Fibroblast of mammary gland (primary cell): ENCODE measurements around the gene BCAS3.

Experiments
- DNase-seq: peaks from one replicate; pipeline ENCODE4 v3.0.0-alpha.2; 2010; ENCODE audit warnings: low read depth
- H3K4me3 ChIP-seq: 2 replicates; pipeline ENCODE4 v1.5.1; 2011; ENCODE audit warnings: low read depth, mild to moderate bottlenecking, low read length, moderate library complexity; ENCODE audit not compliant: control insufficient read depth
- TF ChIP-seq, protein P1 (sequence below): conservative IDR thresholded peaks from 2 replicates; pipeline ENCODE4 v1.5.1; 2011; ENCODE audit warnings: low read depth, low read length, inconsistent platforms; ENCODE audit not compliant: control insufficient read depth, insufficient read depth

The BCAS3 gene

DNA sequence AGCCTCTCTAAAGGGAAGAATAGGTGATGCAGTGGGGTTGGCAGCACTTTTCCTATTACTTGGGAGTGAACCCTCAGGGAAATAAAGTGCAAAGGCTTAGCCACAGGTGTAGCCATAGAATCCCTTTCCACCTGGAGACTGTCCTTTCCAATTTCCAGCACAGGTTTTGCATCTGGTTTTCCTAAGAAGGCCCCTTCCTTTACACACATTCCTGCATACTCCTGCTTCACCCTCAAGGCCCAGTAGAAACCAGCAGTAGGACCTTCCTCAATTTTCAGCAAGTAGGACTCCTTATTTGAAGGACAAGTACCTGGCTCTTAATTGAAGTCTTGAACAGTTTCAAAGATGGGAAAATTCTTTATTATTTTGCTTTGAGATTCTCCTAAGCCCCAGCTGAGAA, 550.2 kb downstream of the BCAS3 start:
- H3K4me3 ChIP-seq, result no peak overlapping the region
- TF ChIP-seq, protein P1, sequence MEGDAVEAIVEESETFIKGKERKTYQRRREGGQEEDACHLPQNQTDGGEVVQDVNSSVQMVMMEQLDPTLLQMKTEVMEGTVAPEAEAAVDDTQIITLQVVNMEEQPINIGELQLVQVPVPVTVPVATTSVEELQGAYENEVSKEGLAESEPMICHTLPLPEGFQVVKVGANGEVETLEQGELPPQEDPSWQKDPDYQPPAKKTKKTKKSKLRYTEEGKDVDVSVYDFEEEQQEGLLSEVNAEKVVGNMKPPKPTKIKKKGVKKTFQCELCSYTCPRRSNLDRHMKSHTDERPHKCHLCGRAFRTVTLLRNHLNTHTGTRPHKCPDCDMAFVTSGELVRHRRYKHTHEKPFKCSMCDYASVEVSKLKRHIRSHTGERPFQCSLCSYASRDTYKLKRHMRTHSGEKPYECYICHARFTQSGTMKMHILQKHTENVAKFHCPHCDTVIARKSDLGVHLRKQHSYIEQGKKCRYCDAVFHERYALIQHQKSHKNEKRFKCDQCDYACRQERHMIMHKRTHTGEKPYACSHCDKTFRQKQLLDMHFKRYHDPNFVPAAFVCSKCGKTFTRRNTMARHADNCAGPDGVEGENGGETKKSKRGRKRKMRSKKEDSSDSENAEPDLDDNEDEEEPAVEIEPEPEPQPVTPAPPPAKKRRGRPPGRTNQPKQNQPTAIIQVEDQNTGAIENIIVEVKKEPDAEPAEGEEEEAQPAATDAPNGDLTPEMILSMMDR, result no peak
- DNase-seq, result no peak

DNA sequence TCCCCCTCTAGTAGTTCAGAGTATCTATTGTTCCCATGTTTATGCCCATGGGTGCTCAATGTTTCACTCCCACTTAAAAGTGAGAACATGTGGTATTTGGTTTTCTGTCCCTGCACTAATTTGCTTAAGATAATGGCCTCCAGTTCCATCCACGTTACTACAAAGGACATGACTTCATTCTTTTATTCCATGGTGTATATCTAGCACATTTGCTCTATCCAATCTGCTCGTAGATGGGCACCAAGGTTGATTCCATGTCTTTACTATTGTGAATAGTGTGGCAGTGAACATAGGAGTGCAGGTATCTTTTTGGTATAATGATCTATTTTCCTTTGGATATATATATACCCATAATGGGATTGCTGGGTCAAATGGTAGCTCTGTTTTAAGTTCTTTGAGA, 552.8 kb downstream of the BCAS3 start:
- no peak for DNase-seq
- TF ChIP-seq, protein P1, result no peak
- no peak overlapping the region for H3K4me3 ChIP-seq

GRCh38 chr17:61230972-61231820, 553.5 kb downstream of the BCAS3 start:
- DNase-seq, result no peak
- no peak overlapping the region for H3K4me3 ChIP-seq
- TF ChIP-seq, protein P1, result no peak

DNA sequence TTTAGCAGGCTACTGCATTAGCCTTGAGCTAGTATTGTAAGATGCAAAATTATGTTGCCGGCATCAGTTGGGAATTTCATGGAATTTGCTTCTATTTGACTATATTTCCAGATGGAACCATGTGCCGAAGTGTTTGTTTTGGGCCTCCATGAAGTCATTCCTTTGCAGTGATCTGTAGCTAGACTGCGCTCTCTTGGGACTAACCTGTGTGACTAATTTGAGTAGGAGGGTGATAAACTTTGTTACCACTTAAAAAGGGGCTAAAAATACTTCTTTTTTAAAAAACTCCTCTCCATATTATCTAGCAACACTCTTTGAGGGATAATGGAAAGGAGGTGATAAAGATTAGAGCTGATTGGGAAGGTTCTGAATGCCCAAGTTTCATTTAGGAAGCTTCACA, 555.2 kb downstream of the BCAS3 start:
- TF ChIP-seq, protein P1, result no peak
- no peak overlapping the region for H3K4me3 ChIP-seq
- DNase-seq, result peak; percentile 72

DNA sequence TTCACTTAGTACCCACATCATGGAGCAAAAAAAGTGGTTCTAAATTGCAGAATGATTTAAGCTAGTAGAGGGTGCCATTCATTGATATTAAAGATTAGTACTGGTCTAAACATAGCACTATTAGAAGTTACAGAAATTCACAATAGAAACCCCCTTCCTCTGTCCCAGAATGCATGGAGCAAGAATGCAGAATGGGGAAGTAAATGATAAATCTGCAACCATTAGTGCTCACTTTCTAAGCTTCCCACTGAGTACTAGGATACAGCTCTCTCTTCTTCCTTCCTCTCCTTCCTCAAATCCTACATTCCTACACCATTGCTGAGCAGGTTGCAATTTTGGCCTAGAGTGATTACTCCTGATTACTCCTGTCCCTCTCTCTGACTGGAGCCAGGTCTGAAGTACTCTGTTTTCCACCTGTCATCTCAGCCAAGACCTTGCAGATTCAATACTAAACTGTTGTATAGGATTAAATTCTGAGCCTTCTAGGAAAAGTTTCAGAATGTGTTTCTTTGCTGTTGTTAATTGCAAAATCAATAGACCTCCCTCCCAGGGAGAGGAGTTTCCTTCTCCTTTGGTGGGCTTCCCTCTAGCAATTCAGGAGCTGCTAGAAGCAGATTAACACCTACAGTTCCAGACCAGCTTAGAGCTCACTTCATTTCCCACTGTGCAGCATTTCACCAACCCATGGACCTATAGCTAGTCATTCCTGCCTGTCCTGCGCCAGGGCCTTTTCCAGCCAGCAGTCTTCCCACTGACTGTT, 556.5 kb downstream of the BCAS3 start:
- no peak overlapping the region for H3K4me3 ChIP-seq
- TF ChIP-seq, protein P1, result no peak
- DNase-seq, result no peak

- H3K4me3 ChIP-seq, result no peak overlapping the region
- no peak for DNase-seq
- TF ChIP-seq, protein P1, result no peak
Observed at GRCh38 chr17:61235001-61235826, 557.6 kb downstream of the BCAS3 start.
